Fibroblast of skin of right biceps (primary cell): ENCODE measurements around the gene TMOD4.

Experiments used
- DNase-seq: peaks from one replicate; pipeline ENCODE4 v3.0.0-alpha.2; 2013

Gene TMOD4

DNA sequence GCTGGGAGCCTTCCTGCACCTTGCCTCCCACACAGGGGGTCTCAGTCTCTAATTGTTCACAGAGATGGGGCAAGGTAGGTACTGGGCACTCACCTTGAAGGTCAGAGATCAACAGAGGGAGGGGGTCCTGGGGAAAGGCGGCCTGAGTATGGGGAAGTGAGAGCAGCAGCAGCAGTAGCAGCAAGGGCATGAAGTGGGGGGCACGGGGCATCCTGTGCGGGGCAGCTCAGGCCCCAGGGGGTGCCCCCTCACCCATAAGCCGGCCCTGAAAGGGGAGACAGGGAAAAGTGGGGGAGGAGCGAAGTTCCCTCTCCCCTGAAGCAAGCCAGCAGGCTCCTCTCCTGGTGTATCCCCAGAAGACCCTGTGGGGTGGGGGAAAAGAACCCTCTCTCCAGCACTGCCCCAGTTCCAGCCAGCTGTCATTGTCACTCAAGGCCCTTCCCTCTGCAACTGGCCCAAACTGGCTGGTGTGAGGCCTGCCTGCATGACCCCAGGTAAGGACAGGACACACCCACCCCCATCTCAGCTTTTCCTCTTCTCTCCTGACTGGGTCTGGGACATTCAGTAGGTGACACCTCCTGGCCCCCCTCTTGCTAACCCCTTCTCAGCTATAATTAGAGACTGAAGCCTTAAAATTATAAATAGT lies 33.2 kb downstream of the TMOD4 start:
- no peak for DNase-seq

DNA sequence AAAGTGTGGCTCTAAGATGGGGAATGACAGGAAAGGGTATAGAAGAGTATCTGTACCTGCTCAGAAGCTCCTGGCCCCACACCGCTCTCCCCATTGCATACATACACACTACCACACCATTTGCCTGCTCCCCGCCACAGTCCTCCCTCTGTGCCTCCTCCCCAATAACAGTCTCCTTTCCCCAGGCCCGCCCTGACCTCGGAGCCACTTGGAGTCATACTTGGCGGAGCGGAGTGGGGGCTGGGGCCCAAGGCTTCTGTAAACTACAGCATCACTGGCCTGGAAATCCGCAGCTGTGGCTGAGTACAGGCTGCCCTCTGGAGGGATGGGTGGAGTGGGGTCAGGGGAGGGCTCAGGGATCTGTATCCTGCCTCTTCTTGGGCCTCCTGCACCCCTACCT lies 38.0 kb downstream of the TMOD4 start:
- no peak for DNase-seq

DNA sequence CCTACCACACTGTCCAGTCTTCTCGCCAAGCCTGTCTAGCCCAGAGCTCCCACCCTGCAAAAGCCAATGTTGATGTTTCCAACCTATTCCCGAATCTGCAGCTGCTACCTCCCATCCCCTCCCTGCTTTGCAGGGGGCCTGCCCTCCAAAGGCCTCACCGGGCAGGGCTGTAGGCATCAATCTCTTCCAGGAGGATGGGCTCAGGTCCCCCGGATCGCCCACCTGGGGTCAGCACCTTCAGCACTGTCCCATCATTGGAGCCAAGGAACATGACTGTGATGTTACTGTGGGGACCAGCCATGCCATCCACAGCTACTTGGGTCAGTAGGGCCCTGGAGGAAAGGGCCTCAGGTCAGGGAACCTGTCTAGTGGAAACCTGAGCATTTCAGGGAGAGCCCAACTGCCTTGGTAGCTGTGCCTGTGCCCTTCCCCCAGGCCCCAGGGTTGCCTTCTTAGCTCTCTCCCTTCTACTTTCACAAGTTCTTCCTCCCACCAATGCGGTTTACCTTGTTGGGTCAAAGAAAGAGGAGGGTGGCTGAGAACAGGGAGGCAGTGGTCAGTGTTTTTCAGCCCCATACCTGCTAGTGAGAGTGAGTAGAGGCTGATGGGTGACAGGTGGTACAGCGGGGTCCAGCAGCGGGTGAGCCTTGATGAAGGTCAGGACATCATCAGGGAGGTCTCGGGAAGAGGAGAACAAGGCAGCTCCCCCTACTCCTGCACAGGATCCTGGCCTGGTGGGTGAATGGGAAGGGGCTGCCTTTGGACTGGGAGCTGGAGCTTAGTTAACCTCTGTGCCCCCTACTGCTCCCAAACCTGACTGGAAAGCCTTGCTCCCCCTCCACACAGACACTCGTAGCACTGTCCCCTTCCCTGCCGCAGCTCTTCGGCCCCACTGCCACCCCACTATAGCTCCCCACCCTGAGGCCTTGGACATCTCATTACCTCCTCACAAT lies 40.1 kb downstream of the TMOD4 start:
- no peak for DNase-seq

DNA sequence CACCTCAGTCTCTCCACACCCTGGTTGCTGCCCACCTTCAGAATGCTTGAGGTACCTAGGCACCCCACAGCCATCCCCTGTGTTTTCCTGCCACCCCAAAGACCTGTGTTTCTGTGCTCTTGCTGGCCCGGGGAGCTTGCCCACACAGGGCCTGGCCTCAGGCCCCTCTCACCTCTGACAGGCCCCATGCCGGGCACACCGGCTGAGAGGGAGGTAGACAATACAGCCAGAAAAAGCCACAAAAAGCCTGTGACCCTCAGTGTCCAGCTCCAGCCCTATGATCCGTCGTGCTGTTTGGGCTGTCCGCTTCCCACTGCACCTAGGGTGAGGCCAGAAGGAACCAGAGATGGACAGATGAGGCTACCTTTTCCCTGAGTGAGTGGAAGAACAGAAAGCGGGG lies 40.8 kb downstream of the TMOD4 start:
- no peak for DNase-seq

DNA sequence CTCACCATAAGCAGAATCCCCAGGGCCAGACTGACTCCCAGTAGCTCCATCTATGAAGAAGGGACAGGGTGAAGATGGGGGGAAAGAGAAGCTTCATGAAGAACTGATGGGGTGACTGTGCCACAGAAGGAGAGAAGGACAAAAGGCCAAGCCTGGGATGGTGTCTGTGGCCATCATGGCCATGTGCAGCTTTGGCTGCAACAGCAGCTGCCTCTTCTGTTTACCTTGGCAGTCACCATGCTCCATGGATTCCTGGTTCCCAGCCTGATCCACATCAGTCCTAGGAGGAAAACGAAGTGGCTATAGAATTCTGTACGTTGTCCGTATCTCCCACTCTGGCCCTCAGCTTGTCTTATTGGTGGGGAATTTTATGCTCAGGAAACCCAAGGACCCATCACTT lies 41.4 kb downstream of the TMOD4 start:
- DNase-seq = no peak

DNA sequence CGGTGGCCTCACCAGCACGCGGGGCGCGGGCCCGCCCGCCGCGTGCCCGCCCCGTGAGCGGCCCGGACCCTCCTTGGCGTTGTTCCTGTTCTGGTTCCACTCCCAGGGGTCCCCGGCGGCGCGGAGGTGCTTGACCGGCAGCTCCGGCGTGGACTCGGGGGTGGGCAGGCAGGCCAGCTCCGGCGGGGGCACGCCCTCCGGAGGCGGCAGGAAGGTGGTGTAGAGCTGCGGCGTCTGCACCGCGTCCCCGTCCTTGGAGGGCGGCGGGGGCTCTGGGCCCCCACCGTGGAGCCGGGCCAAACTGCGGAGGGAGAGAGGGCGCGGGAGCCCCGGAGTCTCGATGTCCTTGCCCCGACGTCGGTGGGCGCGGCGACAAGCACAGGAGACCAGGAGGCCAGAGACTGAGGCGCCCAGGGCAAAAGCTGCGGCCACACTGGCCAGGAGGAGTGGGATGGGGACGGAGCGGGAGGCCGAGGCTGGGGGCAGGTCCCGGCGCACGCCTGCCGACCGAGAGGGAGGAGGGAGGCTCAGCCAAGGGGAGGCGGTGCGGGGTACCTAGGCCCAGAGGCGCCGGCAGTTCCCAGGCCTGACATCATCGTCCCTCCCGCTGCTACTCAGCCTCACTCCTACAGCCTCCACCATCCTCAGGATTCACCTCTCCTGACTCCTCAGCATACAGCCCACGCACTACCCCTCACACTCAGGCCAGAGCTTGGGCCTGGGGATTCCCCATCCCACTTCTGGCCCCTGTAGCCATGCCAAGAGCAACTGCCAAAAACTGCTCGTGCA lies 42.6 kb downstream of the TMOD4 start:
- no peak for DNase-seq

DNA sequence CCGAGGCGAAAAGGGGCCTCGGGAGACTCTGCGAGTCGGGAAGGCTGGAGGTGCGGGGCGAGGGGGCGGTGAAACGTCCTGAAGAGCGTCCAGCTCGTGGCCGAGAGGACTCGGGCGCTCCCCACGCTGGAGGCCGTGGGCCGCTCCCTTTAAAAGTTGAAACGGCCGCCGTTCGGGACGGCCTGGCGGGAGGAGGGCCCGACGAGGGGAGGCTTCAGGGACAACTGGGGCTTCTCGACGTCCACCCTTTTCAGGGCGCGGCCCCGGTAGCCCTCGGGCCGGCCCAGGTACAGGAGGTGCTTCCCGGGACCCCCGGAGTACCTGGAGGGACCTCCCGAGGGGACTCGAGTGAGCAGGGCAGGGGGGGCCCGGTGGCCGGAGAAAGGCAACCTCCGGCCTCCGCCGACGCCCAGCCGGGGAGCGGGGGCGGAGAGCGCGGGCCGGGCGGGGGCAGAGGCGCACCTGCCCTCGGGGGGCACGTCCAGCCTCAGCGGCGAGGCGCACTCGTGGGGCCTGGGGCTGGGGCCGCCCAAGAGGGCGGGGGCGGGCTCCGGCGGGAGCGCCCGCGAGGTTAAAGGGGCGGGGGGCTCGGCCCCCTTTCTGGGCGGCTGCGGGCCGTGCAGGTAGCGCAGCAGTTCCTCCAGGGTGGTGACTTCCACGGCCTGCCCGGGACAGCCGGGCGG lies 43.3 kb downstream of the TMOD4 start:
- no peak for DNase-seq

DNA sequence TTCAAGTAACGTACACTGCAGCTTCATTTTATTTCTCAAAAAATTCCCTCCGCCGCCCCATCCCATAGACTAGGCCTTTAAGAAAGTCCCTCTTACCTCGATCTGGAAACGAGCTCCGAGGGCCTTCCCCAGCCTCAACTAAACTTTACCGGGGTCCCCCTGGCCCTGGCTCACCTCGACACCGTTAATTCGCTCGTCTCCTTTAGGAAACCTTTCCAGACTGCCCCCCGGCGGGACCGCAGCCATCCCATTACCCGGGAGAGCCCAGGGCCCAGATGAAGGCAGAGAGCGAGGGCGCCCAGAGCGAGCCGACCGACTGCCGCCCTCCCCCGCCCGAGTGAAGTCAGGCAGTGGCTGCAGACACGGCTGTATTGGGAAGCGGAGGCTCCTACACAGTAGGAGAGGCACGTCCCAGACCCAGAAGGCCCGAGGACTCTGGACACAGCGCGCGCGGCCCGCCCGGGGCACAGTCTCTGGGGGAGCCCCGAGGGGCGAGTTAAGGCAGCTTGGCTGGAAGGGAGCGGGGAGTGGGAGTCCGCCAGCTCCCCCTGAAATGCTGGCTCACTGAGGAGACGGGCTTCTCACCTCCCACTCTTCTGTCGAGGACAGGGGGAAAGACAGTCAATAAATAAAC lies 44.0 kb downstream of the TMOD4 start:
- DNase-seq = peak; percentile 19

DNA sequence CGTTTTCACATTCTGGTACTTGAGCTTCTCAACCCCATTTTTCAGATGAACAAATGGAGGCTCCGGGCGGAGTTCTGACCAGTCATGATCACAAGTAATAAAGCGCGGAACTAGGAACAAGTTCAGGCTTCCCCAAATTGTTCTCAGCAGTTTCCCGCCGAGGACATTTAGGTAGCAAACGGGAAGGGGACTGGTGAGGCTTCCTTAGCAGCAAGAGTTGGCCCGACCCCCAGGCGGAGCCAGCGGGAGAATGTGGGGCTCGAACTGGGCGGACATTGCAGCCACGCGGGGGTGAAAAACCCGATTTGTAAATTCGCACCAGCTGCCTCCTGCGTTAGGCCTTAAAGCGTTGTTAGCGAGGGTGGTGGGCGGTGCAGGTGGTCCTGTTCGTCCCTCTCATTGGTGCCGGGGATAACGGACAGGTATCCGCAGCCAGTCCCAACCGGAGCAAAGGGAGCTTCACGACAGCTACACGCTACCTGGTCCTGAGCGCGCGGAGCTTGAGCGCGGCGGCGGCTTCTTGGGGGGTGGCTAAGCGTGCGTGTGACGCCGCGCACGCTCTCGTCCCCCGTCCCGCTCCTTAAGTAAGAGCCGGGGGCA lies 44.7 kb downstream of the TMOD4 start:
- DNase-seq = peak; percentile 93

DNA sequence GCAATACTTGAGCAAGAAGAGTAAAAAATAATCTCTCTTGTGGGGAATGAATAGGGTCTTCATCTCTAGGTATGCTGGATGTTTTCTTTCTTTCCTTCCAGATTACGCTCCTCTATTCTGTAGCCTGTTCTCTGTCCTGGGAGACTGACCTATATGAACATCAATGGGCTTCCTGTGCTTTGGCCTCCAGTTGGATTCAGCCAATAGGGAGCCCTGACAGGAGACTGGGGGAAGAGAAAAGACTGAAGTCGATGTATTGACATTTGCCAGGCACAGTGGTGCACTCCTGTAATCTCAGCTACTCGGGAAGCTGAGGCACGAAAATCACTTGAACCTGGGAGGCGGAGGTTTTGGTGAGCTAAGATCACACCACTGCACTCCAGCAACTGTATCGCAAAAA lies 47.0 kb downstream of the TMOD4 start:
- DNase-seq = no peak

DNA sequence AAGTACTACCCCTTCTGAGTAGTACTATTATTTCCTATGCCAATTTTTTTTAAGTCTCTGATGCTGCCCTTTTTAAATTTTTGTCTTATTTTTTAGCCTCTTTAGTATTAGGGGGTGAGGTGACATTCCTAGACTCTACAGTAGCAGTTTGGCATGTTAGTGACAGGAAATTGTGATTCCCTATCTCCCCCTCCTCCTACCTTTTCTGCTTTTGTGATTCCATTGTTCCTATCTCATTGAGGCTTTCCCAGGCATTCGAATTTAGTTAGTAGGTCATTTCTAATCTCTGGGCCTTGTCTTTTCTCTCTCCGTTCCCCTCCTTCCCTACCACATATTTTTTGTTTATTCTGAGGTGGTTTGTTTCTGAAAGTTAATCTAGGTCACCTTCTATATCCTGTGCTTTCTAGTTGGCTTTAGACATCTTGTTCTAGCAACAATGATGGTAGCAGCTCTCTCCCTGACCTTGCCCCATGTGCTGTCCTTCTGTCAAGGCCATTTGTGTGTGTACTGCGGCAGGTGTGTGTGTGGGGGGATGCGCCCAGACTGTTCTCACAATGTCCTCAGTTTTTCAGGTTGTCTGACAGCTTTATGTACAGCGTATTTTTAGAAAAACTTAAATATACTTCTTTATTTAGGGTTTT lies 50.9 kb downstream of the TMOD4 start:
- DNase-seq = no peak
